ENCODE results near the gene MITD1.
"Not testable (repeated sequence)": the region's sequence is repeated elsewhere in the genome, so short reads cannot be mapped to it uniquely, and the experiment has no call there.

Gene MITD1

DNA sequence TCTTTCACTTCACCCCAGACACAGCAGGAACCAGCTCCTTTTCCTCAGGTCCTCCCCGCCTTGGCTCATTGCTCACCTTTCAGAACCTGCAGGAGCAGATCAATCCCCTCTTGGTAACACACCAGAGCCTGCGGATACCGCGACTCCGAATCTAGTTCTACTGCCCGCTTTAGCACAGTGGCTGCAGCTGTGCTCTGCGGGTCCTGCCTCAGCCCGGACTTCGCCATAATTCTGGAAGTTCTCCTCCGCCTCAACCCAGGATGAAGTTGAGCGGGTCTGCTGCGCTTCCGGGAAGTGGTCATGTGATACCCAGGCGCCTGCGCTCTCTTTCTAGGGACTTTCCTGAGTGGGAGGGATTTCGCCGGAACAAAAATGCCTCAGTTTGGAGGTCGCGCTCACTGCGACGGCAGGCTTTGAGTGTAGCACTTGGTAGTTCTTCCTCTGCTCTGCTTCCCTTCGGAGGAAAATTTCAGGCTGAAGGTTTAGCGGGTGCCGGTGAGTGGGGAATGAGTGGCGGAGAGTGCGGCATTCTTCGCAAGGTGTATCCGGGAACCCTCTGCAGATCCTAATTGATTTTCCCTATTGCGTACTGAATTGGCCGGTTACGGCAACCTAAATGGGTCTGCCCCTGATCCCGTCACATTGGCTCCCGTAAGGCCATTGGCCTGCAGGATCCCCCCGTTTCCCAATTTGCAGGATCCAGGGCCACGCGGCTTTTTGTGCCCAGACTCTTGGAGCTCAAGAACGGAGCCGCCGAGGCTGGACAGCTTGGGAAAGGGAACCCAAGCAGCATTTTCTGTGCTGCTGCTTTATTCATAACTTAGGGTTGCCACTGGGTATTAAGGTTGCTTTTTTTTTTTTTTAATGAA, at the start of gene MITD1, which contains the start of gene MRPL30:
MITD1 (minus strand) TSS at position 304 of the 869 bp plus-strand sequence; CDS start at position 227, 77 bp downstream.
MRPL30 (plus strand) TSS at position 430 of the 869 bp plus-strand sequence. CDS start 5,020 bp downstream, outside the sequence.
- DNase-seq: peak; percentile 95

DNA sequence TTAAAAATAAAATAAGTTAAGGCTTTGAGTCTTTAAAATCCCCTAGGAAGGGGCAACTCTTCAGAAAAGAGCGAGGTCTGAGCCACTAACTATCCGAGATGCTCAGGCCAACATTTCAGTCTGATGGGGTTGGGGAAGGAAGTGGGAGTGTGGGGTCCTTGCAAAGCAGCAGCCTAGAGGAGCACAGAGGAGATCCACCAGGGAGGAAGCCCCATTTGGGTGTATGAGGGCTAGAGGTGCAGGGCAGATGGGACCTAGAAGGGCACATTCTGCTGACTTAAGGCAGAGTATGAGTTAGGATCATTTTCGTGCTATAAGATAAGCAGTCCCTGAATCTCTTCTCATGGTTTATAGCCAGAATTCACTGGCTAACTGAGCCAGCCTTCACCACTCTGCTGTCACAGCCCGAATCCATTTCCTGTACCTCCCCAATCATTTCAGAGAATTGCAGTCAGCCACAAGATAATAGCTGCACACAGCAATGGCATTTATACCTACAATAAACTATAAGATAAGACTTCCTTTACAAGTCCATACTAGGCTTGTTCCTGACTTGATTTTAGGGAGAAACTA, 37.2 kb upstream of the MITD1 start:
- no peak for DNase-seq

DNA sequence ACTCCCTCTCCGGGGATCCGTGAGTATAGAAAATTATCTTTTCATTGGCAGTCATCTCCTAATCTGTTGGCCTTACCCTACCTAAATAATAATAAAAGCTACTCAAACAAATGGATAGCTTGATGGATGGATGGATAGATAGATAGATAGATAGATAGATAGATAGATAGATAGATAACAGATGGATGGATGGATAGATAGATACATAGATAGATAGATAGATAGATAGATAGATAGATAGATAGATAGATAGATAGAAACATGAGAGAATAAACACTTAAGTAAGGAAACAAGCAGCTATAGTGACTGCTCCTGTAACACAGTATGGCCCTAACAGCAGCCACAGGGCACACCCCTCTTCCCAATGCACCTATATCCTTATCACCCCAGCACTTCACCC, 35.2 kb upstream of the MITD1 start:
- DNase-seq: no peak

DNA sequence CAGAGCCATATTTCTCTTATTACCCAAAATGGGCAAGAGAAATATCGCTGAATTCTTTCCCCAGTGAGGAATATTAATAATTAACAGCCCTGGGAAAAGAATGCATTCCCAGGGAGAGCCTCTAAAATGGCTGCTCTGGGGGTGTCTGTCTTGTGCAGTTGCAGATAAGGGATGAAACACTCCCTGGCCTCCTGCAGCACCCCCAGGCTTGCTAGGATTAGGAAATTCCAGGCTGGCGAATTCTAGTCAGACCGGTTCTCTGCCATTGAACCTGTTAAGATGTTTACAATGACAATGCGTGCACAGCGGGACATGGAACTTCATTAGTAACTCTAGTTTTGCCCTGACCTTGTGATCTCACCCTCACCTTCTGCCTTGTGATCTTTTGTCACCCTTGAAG, 24.6 kb upstream of the MITD1 start:
- no peak for DNase-seq

DNA sequence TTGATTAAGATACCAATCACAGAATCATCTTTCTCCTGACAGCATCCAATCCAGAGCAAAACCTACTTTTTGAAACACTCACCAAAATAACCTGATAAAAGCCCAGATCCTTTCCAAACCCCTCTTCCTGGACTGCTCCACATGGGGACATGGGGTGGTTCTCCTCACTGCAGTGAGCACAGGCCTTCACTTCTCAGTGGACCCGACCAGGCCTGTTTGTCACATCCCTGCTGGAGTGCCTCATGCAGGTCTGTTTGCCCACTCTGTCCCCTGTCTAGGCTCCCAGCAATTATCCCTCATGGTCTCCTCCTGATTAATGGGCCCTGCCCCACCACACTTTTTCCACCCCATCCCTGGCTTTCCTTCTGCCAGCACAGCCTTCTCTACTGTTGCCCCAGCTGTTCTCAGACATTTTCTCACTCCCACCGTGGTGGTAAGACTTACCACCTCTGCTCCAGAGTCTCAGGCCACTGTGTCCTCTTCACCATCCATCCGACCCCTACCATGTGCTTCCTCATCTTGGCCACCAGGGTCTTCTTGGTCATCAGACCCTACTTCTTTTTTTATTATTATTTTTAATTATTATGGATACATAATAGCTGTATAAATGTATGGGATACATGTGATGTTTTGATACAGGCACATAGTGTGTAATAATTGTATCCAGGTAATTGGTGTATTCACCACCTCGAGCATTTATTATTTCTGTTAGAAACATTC, 21.3 kb upstream of the MITD1 start:
- DNase-seq: no peak

DNA sequence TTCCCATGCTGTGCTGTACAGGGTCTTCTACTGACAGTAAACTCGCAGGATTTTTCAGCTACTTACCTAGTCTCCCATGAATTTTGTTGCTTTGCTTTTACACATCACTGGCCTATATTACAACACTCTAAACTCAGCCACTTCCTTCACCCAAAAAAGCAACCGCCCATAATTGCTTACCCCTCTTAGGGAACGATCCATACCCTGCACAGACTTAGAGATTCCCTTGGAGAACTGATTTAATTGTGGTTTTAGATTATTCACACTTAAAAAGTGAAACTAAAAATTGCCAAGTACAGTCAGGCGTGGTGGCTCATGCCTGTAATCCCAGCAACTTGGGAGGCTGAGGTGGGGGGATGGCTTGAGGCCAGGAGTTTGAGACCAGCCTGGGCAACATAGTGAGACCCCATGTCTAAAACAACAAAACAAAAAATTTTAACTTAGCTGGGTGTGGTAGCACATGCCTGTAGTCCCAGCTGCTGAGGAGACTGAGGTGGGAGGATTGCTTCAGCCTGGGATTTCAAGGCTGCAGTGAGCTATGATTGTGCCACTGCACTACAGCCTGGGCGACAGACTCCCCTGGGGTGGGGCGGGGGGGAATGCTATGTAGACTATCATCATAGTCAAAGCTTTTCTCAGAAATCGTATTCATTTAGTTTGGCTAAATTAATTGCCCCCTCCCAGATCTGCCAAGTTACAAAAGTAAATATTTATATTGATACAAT, 19.4 kb upstream of the MITD1 start:
- DNase-seq: no peak

DNA sequence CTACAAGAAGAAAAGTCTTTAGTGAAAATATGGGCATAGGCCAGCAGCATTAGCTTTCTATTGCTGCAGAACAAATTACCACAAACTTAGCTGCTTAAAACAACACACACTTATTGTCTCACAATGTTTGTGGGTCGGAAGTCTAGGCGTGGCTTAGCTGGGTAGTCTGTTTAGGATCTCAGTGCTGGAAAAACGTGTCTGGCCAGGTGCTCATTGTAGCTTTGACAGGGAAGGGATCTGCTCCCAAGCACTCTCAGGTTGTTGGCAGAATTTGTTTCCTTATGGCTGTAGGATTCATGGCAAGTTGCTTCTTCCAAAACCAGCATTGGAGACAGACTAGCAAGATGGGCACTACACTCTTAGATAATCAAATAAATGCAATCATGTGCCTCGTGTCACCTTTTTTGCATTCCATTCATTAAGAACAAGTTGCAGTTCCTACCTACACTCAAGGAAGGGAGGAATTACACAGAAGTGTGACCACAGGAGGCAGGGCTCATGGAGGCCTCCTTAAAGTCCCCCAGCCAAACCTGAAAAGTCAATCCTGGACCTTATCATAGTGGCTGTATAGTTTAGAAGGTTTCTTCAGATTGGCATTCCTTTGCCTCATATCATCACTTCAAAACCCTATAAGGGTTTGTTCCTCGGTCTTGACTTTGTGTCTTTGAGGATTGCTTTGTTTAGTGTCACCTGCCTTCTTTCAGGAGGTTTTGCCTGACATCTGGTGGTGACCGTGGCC, 17.4 kb upstream of the MITD1 start:
- DNase-seq: no peak

DNA sequence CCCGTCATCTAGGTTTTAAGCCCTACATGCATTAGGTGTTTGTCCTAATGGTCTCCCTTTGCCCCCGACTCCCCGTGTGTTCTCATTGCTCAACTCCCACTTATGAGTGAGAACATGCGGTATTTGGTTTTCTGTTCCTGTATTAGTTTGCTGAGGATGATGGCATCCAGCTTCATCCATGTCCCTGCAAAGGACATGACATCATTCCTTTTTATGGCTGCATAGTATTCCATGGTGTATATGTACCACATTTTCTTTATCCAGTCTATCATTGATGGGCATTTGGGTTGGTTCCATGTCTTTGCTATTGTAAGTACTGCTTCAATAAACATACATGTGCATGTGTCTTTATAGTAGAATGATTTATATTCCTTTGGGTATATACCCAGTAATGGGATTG, 11.5 kb upstream of the MITD1 start:
- DNase-seq: not testable (repeated sequence)

DNA sequence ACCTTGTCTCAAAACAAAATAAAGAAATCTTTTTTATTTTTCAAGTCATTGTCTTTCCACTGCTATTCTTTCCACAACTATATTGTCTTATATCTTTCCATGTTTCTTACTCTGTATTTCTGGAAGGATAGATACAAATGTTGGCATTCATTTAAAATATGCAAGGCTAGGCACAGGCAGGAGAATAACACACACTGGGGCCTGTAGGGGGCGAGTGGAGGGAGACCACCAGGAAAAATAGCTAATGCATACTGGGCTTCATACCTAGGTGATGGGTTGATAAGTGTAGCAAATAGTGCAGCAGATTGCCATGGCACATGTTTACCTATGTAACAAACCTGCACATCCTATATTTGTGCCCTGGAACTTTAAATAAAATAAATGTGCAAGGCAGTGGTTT, 9.7 kb upstream of the MITD1 start:
- DNase-seq: no peak

DNA sequence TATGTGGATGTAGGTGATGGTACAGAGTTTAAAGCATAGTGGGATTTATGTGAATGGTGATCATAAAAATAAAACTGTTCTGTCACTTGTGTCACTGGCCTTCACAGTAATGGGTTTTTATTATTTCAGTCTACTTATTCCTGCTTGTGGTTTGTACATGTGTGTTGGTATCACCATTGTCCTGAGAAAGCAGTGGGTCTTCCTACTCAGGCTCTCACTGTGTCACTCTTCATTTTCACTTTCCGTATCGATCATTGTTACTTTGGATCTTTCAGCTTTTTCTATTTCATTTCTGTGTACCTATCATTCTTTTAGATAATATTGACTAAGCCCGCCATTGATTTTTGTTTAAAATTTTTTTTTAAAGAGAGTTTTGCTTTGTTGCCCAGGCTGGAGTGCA, 7.5 kb upstream of the MITD1 start:
- DNase-seq: no peak

DNA sequence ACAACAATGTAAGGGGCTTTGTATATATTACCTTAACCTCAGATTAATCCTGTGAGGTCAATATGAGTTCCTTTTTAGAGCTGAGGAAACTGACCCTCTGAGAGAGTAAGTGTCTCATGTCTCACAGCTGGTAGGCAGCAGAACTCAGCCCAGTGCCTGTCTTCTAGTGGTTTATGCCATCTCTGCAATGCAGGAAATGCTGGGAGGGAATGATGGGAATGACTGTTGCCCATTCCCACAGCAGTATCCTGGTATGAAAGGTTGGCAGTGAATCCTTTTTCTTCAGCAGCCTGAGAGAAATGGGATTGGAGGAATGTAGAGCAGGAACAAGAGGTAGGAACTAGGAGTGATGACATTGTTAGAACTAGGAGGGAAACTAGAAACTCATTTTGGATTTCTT, 6.2 kb upstream of the MITD1 start:
- DNase-seq: no peak

DNA sequence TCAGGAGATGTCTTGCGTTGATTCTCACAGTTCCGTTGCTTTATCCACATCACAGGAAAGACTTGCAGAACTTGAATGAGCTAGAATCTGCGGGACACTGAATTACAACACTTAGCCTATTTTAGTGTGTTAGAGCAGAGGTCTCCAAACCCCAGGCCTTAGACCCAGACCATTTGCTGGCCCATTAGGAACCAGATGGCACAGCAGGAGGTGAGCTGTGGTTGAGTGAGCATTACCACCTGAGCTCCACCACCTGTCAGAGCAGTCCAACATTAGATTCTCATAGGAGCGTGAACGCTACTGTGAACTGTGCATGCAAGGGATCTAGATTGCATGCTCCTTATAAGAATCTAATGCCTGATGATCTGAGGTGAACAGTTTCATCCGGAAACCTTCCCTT, 4.0 kb upstream of the MITD1 start:
- DNase-seq: no peak

DNA sequence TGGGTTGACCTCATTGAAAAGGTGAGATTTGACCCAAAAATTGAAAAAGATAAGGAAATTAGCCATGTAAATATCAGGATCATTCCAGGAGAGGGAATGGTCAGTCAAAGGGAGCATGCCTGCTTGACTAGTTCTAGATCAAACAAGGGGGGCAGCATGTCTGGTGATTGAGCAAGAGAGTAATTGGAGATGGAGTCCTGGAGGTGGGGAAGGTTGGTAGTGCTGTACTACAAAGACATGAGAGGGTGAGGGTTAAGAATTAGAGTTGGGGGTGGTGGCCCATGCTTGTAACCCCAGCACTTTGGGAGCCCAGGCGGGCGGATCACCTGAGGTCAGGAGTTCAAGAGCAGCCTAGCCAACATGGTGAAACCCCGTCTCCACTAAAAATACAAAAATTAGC, 2.2 kb upstream of the MITD1 start:
- no peak for DNase-seq

DNA sequence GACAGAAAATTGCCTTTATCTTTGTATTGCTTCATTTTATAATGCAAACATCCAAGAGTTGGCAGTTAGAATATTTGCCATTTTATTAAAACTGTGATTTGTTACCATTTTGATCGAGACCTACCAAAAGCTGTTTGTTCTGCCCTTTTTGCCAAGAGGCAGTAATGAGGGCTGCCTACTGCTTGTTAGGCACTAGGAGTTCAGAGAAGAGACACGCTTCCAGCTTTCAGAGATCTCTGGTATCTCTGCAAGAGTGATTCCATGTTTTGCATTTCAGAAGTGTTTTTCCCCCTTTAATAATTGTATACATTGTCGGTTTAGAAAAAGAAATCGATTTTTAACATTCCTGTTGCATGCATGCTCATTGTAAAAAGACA, 754 bp upstream of the MITD1 start:
- no peak for DNase-seq

DNA sequence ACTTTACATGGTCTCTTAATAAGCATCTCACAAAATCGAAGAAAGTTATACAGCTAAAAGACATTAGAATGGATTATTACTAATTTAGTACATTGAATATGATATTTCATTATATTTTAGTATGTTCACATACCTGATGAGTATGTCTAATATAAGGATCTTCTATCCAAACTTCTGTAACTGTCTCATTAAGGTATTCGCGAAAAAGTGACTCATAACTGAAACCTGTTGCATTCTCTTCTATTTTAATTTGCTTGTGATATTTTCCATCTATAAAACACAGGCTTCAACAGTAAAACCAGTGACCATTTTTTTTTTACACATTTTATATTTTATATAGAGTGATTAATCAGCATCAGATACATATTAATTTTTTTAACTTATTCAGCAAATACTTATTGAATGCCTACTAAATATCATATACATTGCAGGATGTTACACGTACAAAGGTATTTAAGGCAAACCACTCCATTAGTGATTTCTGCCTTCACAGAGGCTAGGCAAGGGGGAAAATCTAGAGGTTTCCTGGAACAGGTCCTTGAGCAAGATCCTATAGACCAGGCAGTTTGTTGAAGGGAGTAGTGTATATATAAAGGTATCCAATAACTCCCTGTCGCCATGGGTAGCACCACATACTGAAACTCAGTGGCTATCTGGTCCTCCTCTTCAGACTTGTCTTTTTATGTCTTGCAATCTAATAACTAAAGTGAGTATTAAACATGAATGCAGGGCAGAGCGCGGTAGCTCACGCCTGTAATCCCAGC, 9.3 kb downstream of the MITD1 start:
- no peak for DNase-seq

DNA sequence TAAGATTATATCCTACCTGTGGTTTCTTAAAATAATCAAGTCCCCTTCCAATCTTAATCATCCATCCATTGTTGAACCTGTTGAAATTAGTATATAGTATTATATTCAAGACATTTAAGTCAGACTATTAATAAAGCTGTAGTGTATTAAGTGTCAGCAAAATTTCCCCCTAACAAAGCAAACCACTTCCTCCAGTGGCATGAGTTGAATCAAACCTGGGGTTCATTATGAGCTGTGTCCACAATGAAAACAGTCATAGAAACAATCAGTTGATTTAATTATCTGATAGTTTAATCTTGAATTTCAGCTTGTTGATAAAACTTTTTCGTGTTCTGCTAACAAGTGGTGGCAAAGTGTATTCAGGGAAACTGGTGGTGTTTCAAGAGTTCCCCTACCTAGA, 11.3 kb downstream of the MITD1 start:
- no peak for DNase-seq

DNA sequence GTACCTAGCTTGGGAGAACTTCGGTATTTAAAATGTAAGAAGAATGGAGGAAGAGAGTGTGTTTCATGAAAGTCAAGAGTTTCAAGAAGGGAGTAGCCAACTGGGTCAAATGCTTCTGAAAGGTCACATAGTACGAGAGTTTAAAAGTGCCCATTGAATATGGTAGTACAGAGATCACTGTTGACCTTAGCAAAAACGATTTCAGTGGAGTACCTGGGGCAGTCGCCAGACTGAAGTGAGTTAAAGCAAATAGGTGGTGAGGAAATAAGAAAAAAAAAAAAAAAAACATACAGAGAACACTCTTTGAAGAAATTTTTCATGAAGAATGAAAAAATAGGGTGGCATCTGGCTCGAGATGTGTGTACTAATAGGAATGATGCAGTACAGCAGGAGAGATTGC, 14.6 kb downstream of the MITD1 start:
- no peak for DNase-seq

DNA sequence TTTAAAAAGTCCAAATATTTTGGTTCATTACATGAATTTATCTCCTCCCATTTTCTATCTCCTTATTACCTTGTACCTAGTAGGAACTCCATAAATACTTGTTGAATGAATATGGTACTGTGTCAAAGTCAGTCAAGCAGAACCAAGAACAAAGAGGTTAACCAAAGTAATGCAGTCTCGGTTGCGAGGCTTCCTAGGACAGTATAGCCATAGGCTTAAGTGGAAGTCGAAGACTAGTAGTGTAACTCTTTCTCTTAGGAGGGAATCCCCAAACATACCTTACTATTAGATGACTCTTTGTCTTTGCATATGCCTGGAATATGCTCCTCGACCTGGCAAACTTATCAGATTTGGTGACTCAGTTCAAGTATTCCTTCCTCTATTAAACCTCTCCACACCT, 21.3 kb downstream of the MITD1 start:
- DNase-seq: no peak

DNA sequence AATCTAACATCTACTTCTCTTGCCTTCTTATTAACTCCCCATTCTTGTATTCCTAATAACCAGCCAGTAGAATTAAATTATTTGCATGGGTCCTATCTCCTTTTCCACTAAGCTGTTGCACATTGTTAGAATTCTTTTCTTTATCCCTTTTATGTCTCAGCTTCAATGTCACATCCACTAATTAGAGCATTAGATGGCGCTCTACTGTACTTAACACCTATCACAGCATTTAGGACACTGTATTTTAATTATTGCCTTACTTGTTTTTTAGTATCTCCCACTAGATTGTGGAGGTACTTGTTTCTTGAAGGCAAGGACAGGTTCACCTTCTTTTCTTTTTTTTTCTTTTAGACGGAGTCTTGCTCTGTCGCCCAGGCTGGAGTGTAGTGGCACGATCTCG, 22.3 kb downstream of the MITD1 start:
- DNase-seq: no peak

DNA sequence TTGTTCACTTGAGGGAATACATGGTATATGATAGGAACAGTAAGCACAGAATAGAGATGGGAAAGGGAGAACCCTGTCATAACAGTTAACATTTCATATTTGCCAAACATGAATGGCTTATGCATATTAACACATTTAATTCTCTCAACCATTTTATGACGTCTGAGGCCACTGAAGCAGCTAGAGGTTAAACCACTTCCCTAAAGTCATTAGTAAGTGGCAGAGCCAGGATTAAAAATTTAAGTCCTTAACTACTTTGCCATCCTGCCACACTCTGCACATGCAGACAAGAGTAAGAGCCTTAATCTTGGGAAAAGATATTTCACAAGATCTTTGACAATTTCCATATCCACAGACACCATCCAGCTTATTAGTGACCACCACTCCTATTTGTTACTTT, 24.0 kb downstream of the MITD1 start:
- no peak for DNase-seq

DNA sequence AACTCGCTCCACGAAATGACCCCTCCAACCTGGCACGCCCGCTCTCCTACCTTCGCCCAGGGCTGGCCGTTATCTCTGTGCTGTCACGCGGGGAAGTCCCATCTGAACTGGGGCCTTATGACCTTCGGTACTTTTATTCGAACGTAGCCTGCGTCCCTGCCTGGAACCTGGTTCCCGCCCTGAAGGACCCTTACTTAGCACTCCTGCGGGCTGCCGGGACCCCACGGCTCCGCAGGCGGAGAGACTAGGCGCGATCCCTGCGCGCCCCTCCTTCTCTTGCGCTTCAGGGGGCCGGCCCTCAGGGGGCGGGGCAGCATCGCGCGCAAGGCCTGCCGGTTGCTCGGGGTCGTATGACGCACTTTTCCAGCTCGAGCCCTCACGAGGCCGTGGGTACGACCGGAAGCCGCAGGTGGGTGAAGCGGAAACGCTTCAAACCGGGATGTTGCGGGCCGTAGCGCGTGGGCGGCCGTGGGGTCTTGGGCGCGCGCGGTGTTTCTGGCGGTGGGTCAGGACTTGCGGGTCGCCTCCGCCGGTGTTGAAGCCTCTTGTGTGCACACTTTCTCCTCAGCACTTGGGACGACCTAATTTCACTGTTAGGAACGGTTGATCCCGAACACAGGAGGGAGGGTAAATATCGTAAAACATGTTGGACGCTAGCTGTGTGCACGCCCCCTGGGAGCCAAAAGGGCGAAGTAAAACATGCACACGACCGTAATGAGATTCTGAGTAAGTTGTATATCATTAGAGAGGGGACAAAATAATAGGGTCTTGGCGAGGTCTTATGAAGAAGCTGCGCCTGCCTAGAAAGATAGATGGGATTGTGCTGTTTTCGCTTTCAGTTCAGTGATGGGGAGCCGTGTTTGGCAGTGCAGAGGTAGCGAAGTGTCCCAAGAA, 26.0 kb downstream of the MITD1 start, which contains the start of the genes LIPT1 and TSGA10:
LIPT1 (plus strand) TSS at position 325 of the 894 bp plus-strand sequence. CDS start 6,991 bp downstream, outside the sequence.
TSGA10 (minus strand) TSS at position 300 of the 894 bp plus-strand sequence. CDS start 45,503 bp downstream, outside the sequence.
- DNase-seq: peak; percentile 85

All from fibroblast of upper back skin (primary cell).